Kidney epithelial cell (primary cell): Measurements from ENCODE around the gene NUDT5. TPM values are rescaled to one million over a fixed set of nuclear protein-coding genes. Genes with fewer than 3 reads are reported as not detected.

Experiments
- DNase-seq: peaks from one replicate; pipeline ENCODE4 v3.0.0-alpha.2; 2010; ENCODE audit warnings: low read depth
- H3K27me3 ChIP-seq: 2 replicates; pipeline ENCODE4 v1.6.0; 2011; ENCODE audit warnings: low read length; ENCODE audit not compliant: control insufficient read depth, insufficient read depth
- H3K36me3 ChIP-seq: 2 replicates; pipeline ENCODE4 v1.5.1; 2011; ENCODE audit warnings: low read length; ENCODE audit not compliant: control insufficient read depth, insufficient read depth
- H3K4me3 ChIP-seq: 2 replicates; pipeline ENCODE4 v1.5.1; 2011; ENCODE audit warnings: low read depth, mild to moderate bottlenecking, control low read depth, low read length
- total RNA-seq: library from RNA; depleted of rRNA; stranded (reverse); fragments of >200 nt; gene quantifications from 2 replicates; pipeline ENCODE4 v1.2.3, GENCODE V29; 2015
- TF ChIP-seq, protein P1 (sequence below): IDR thresholded peaks from 2 replicates; pipeline ENCODE4 v1.5.1; 2011; ENCODE audit warnings: mild to moderate bottlenecking, moderate library complexity, low read length, control low read depth, inconsistent platforms; ENCODE audit not compliant: insufficient read depth, poor library complexity, severe bottlenecking

Gene NUDT5
- total RNA-seq, 1 donor from 2014 or later = 77.2 TPM

- TF ChIP-seq, protein P1, sequence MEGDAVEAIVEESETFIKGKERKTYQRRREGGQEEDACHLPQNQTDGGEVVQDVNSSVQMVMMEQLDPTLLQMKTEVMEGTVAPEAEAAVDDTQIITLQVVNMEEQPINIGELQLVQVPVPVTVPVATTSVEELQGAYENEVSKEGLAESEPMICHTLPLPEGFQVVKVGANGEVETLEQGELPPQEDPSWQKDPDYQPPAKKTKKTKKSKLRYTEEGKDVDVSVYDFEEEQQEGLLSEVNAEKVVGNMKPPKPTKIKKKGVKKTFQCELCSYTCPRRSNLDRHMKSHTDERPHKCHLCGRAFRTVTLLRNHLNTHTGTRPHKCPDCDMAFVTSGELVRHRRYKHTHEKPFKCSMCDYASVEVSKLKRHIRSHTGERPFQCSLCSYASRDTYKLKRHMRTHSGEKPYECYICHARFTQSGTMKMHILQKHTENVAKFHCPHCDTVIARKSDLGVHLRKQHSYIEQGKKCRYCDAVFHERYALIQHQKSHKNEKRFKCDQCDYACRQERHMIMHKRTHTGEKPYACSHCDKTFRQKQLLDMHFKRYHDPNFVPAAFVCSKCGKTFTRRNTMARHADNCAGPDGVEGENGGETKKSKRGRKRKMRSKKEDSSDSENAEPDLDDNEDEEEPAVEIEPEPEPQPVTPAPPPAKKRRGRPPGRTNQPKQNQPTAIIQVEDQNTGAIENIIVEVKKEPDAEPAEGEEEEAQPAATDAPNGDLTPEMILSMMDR = no peak
Observed at GRCh38 chr10:12191715-12192114, 4.0 kb downstream of the NUDT5 start.

GRCh38 chr10:12189426-12189825 lies 6.3 kb downstream of the NUDT5 start:
- TF ChIP-seq, protein P1 = no peak
- no peak overlapping the region for H3K4me3 ChIP-seq
- no peak for DNase-seq
- H3K36me3 ChIP-seq = no peaks in the 10 kb centered on the region
- no peaks in the 10 kb centered on the region for H3K27me3 ChIP-seq

More at GRCh38 chr10:12191715-12192114, 4.0 kb downstream of the NUDT5 start:
- H3K27me3 ChIP-seq = no peaks in the 10 kb centered on the region
- no peak overlapping the region for H3K4me3 ChIP-seq
- DNase-seq = no peak
- H3K36me3 ChIP-seq = no peaks in the 10 kb centered on the region

GRCh38 chr10:12188656-12189055 lies 7.0 kb downstream of the NUDT5 start:
- TF ChIP-seq, protein P1 = no peak
- no peak overlapping the region for H3K4me3 ChIP-seq
- no peaks in the 10 kb centered on the region for H3K27me3 ChIP-seq
- no peak for DNase-seq
- H3K36me3 ChIP-seq = no peaks in the 10 kb centered on the region

- H3K4me3 ChIP-seq = no peak overlapping the region
- H3K27me3 ChIP-seq = no peaks in the 10 kb centered on the region
- no peaks in the 10 kb centered on the region for H3K36me3 ChIP-seq
- TF ChIP-seq, protein P1 = no peak
- DNase-seq = no peak
Observed at GRCh38 chr10:12187321-12187905, 8.3 kb downstream of the NUDT5 start.

DNA sequence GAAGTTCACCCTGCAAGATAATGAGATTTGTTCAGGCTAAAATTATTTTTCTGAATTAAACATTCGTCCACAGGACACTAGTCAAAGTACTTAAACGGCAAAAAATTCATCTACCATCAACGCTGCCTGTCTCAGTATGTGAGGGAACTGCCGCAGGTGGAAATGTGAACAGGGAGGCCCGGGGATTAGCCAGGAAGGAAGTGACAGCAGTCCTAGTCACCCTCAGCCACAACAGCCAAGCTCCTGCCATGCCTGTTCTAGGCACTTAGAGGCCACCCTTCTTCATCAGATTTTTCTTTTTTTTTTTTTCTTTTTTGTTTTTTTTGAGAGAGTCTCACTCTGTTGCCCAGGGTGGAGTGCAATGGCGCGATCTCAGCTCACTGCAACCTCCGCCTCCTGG lies 9.4 kb downstream of the NUDT5 start:
- TF ChIP-seq, protein P1 = no peak
- Histone ChIP-seq H3K4me3 (no peak overlapping the region), H3K36me3 (peaks cover 1% of the 10 kb centered on the region), H3K27me3 (no peaks in the 10 kb centered on the region)
- DNase-seq = no peak

DNA sequence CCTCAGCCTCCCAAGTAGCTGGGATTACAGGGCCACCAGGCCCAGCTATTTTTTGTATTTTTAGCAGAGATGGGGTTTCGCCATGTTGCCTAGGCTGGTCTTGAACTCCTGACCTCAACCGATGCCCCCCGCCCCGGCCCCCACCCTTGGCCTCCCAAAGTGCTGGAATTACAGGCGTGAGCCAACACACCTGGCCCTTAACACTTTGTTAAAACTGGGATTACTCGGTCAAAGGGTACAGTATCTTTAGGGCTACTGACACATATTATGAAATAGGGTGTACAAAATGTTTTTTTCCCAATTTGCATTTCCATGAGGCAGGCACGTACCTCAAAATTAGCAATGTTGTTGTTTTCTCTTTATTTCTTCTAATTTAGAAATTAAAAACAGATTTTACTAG lies 11.5 kb downstream of the NUDT5 start:
- no peaks in the 10 kb centered on the region for H3K27me3 ChIP-seq
- DNase-seq = no peak

More for the DNA sequence above, 11.5 kb downstream of the NUDT5 start:
- H3K36me3 ChIP-seq = peaks cover 1% of the 10 kb centered on the region
- TF ChIP-seq, protein P1 = no peak
- no peak overlapping the region for H3K4me3 ChIP-seq
